ENCODE data around the gene PRMT1. TPM values are rescaled to one million over a fixed set of nuclear protein-coding genes. Genes with fewer than 3 reads are reported as not detected.

PRMT1 gene
- total and polyA plus RNA-seq, 3 donors from 2014 or later: 192 to 272 (median 201) TPM

GRCh38 chr19:49687566-49688316 lies 10.7 kb downstream of the PRMT1 start:
- DNase-seq: no peak
- H3K4me3 ChIP-seq: no peak overlapping the region
- TF ChIP-seq, protein P1, sequence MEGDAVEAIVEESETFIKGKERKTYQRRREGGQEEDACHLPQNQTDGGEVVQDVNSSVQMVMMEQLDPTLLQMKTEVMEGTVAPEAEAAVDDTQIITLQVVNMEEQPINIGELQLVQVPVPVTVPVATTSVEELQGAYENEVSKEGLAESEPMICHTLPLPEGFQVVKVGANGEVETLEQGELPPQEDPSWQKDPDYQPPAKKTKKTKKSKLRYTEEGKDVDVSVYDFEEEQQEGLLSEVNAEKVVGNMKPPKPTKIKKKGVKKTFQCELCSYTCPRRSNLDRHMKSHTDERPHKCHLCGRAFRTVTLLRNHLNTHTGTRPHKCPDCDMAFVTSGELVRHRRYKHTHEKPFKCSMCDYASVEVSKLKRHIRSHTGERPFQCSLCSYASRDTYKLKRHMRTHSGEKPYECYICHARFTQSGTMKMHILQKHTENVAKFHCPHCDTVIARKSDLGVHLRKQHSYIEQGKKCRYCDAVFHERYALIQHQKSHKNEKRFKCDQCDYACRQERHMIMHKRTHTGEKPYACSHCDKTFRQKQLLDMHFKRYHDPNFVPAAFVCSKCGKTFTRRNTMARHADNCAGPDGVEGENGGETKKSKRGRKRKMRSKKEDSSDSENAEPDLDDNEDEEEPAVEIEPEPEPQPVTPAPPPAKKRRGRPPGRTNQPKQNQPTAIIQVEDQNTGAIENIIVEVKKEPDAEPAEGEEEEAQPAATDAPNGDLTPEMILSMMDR (IDR thresholded peaks at IDR 0.05): no peak
- H3K36me3 ChIP-seq (ENCODE audit: low read depth, missing control alignments): no peaks in the 10 kb centered on the region
- intact Hi-C loops (cut with DNase I; ENCODE audit: low total_unique reads): no loop called here
- peak overlapping the region in 1 of 2 donors; percentile 30 for H3K27ac ChIP-seq
- H3K4me1 ChIP-seq: peaks cover 31% of the 10 kb centered on the region
- H3K27me3 ChIP-seq: no peaks in the 10 kb centered on the region
- 71 to 80% methylated on average over 19 to 26 of the region's 26 CpGs for WGBS, 2 donors
- no peaks in the 10 kb centered on the region for H3K9me3 ChIP-seq

DNA sequence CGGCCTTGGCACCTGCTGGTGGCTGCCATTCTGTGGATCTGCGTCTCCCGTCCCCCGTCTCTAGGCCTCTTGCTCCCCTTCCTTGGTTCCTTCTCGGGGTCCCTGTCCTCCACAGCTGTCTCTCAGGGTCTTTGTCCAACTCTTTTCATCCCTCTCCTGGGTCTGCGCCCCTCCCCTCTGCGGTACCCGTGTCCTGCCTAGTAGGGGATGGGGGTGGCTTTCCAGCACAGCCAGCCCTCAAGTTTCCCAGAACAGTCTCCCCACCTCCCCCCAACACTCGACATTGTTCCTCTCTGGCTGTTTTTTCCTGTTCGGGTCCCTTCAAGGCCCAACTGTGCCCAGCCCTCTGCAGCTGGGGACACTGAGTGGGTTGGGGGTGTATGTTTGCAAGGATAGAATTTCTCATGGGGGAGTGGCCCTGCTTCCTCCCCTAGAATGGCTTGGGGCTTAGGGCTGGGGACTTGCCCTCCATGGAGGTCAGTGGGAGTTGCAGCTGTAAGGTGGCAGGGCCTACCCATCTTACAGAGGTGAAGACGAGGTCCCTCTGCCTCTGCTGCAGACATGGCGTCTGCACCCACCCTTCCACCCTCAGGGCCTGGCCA lies 11.6 kb downstream of the PRMT1 start:
- H3K27ac ChIP-seq: peak overlapping the region in 1 of 2 donors; percentile 30
- no peak overlapping the region for H3K4me3 ChIP-seq
- no peaks in the 10 kb centered on the region for H3K36me3 ChIP-seq (ENCODE audit: low read depth, missing control alignments)

GRCh38 chr19:49689133-49690078 lies 12.3 kb downstream of the PRMT1 start, which contains the start of gene ADM5:
Gene ADM5, plus strand, starts transcription at chr19:49689594. Its CDS starts 244 bp downstream, at chr19:49689838.
- intact Hi-C loops (cut with DNase I; ENCODE audit: low total_unique reads): no loop called here
- DNase-seq: no peak
- WGBS, 2 donors: 36 to 53% methylated on average over 42 to 54 of the region's 54 CpGs
- Histone ChIP-seq H3K9me3 (no peaks in the 10 kb centered on the region), H3K36me3 (ENCODE audit: low read depth, missing control alignments) (no peaks in the 10 kb centered on the region), H3K4me3 (peak within 1 kb of the TSS; percentile 47 to 56), H3K27ac (peak within 1 kb of the TSS; percentile 45 to 84), H3K4me1 (peaks cover 31% of the 10 kb centered on the region), H3K27me3 (no peaks in the 10 kb centered on the region)
- TF ChIP-seq POLR2A (IDR thresholded peaks at IDR 0.05): no peak
- TF ChIP-seq, protein P1 (IDR thresholded peaks at IDR 0.05): peak in 2 of 3 experiments; percentile 25 to 26

More for the DNA sequence above, 11.6 kb downstream of the PRMT1 start:
- H3K27me3 ChIP-seq: no peaks in the 10 kb centered on the region
- H3K4me1 ChIP-seq: peaks cover 31% of the 10 kb centered on the region
- no peak for TF ChIP-seq POLR2A (IDR thresholded peaks at IDR 0.05)
- TF ChIP-seq, protein P1 (IDR thresholded peaks at IDR 0.05): no peak
- H3K9me3 ChIP-seq: no peaks in the 10 kb centered on the region
- WGBS, 2 donors: 69 to 82% methylated on average over 12 of the region's 12 CpGs
- intact Hi-C loops (cut with DNase I; ENCODE audit: low total_unique reads): no loop called here
- no peak for DNase-seq

- intact Hi-C loops (cut with DNase I; ENCODE audit: low total_unique reads): no loop called here
- Histone ChIP-seq H3K36me3 (ENCODE audit: low read depth, missing control alignments) (no peaks in the 10 kb centered on the region), H3K4me1 (peaks cover 27% of the 10 kb centered on the region), H3K9me3 (no peaks in the 10 kb centered on the region), H3K4me3 (peak overlapping the region; percentile 47 to 56), H3K27ac (peak overlapping the region; percentile 45 to 84), H3K27me3 (no peaks in the 10 kb centered on the region)
- TF ChIP-seq, protein P1 (IDR thresholded peaks at IDR 0.05): peak in 1 of 3 experiments; percentile 7
- TF ChIP-seq POLR2A (IDR thresholded peaks at IDR 0.05): no peak
- DNase-seq: no peak
- 24 to 26% methylated on average over 30 to 39 of the region's 39 CpGs for WGBS, 2 donors
Observed at GRCh38 chr19:49690079-49690655, 13.1 kb downstream of the PRMT1 start.
